HepG2 (cell line): ENCODE measurements around the gene AUTS2. TPM values are rescaled to one million over a fixed set of nuclear protein-coding genes. Genes with fewer than 3 reads are reported as not detected.

Experiments
- ATAC-seq: fragments of 200-7000 bp; cut with Tn5 transposase; 3 replicates; pipeline ENCODE4 v1.9.1; 2020; ENCODE audit warnings: mild to moderate bottlenecking, moderate library complexity
- BruUV-seq: library from RNA; stranded (reverse); fragments of 400-500 nt; replicated peaks from 2 replicates; lab custom pipeline; 2021; lab: Mats Ljungman, UMichigan
- CTCF ChIA-PET: fragments of 300-600 bp; formaldehyde crosslinking; extraction: SDS; loops from one replicate; lab custom pipeline; 2021; ENCODE audit warnings: low total read pairs, inconsistent platforms, low intra/inter-chr PET ratio; lab: Yijun Ruan, JAX
- POLR2A ChIA-PET: fragments of 350-600 bp; sonication (Branson Sonifier 250); formaldehyde crosslinking; loops from one replicate; lab custom pipeline; 2020; ENCODE audit warnings: antibody characterized with exemption, inconsistent platforms; lab: Yijun Ruan, JAX
- DNase-seq: peaks from one replicate; pipeline ENCODE4 v3.0.0-alpha.2; 2015; ENCODE audit warnings: low spot score
- FAIRE-seq: peaks from 3 replicates; lab custom pipeline; 2011; peaks lifted over from hg19 to GRCh38; lab: Jason Lieb, UNC
- H2AFZ ChIP-seq: one replicate; pipeline ENCODE4 v1.6.1; 2011; ENCODE audit warnings: low read length, inconsistent platforms
- H3K27ac ChIP-seq: fragments of 300-600 bp; 3 replicates; pipeline ENCODE4 v1.8.0; 2011; ENCODE audit warnings: mixed run types, mild to moderate bottlenecking, mixed read lengths, low read length, inconsistent platforms; ENCODE audit not compliant: insufficient read depth; ENCODE audit errors: extremely low read length
- H3K27me3 ChIP-seq, 2 experiments: fragments of 200-600 bp in 1 of 2; 2 replicates in 1 of 2; 3 replicates in 1 of 2; pipeline versions ENCODE4 v1.6.0 to v1.8.0; 2011; ENCODE audit warnings: low read length in 2 of 2, mild to moderate bottlenecking in 2 of 2, moderate library complexity in 2 of 2, inconsistent platforms in 1 of 2; ENCODE audit not compliant: insufficient read depth in 2 of 2, control insufficient read depth in 1 of 2
- H3K36me3 ChIP-seq, 2 experiments: fragments of 200-600 bp in 1 of 2; replicated peaks in 1 of 2; 2 replicates in 1 of 2; 3 replicates in 1 of 2; pipeline versions ENCODE4 v1.5.1 to v1.8.0; 2011; ENCODE audit warnings: low read length in 2 of 2, inconsistent platforms in 1 of 2; ENCODE audit not compliant: insufficient read depth in 2 of 2, control insufficient read depth in 1 of 2
- H3K4me1 ChIP-seq: 2 replicates; pipeline ENCODE4 v1.5.1; 2012; ENCODE audit warnings: low read length, inconsistent platforms; ENCODE audit not compliant: insufficient read depth
- H3K4me2 ChIP-seq: 2 replicates; pipeline ENCODE4 v1.6.0; 2011; ENCODE audit warnings: low read depth, low read length, inconsistent platforms
- H3K4me3 ChIP-seq, 3 experiments: fragments of 200-600 bp in 1 of 3; sonication (generic), shearing (Covaris generic) in 1 of 3; replicated peaks in 1 of 3; 2 replicates each; pipeline ENCODE4 v1.5.1; 2011 to 2016; ENCODE audit warnings: low read length in 3 of 3, inconsistent platforms in 2 of 3, low read depth in 2 of 3, mild to moderate bottlenecking in 2 of 3, control low read depth in 1 of 3, mixed read lengths in 1 of 3; ENCODE audit not compliant: insufficient read depth in 1 of 3
- H3K79me2 ChIP-seq: one replicate; pipeline ENCODE4 v1.6.1; 2011; ENCODE audit warnings: low read length, inconsistent platforms; ENCODE audit not compliant: insufficient read depth
- H3K9ac ChIP-seq: 2 replicates; pipeline ENCODE4 v1.6.0; 2011; ENCODE audit warnings: mild to moderate bottlenecking, low read depth, low read length, inconsistent platforms; ENCODE audit not compliant: insufficient read depth
- H3K9me3 ChIP-seq: 2 replicates; pipeline ENCODE4 v1.5.1; 2012; ENCODE audit warnings: mild to moderate bottlenecking, low read length
- H4K20me1 ChIP-seq: 2 replicates; pipeline ENCODE4 v1.6.0; 2011; ENCODE audit warnings: inconsistent platforms, mild to moderate bottlenecking, low read length, moderate library complexity; ENCODE audit not compliant: insufficient read depth
- ATAD3A ChIP-seq: sonication (generic); formaldehyde crosslinking; IDR thresholded peaks from 2 replicates; pipeline ENCODE4 v1.4.0; 2020; ENCODE audit warnings: missing genetic modification reagents
- E2F2 ChIP-seq: sonication (generic); formaldehyde crosslinking; IDR thresholded peaks from 2 replicates; pipeline ENCODE4 v1.4.0; 2020; ENCODE audit warnings: missing genetic modification reagents, borderline replicate concordance
- GTF2F1 ChIP-seq: fragments of 150-350 bp; IDR thresholded peaks from 2 replicates; pipeline ENCODE4 v1.6.1; 2014; ENCODE audit warnings: low read length
- KIAA2018 ChIP-seq: sonication (generic); formaldehyde crosslinking; IDR thresholded peaks from 2 replicates; pipeline ENCODE4 v1.5.0; 2020; ENCODE audit warnings: mild to moderate bottlenecking, missing genetic modification reagents, borderline replicate concordance
- KLF13 ChIP-seq: sonication (generic); formaldehyde crosslinking; IDR thresholded peaks from 2 replicates; pipeline ENCODE4 v1.4.0; 2020; ENCODE audit warnings: mild to moderate bottlenecking, missing genetic modification reagents
- NFYC ChIP-seq: IDR thresholded peaks from 2 replicates; pipeline ENCODE4 v1.6.1; 2016; ENCODE audit warnings: missing genetic modification reagents, missing compliant biosample characterization
- ZNF281 ChIP-seq: sonication (generic); formaldehyde crosslinking; IDR thresholded peaks from 2 replicates; pipeline ENCODE4 v1.4.0; 2020; ENCODE audit warnings: missing genetic modification reagents, borderline replicate concordance
- ZNF607 ChIP-seq: sonication (generic); formaldehyde crosslinking; IDR thresholded peaks from 2 replicates; pipeline ENCODE4 v1.5.1; 2020; ENCODE audit warnings: missing genetic modification reagents, mild to moderate bottlenecking, borderline replicate concordance
- ZNF629 ChIP-seq: sonication (generic); formaldehyde crosslinking; conservative IDR thresholded peaks from 2 replicates; pipeline ENCODE4 v1.5.0; 2020; ENCODE audit warnings: missing genetic modification reagents
- ZNF839 ChIP-seq: sonication (generic); formaldehyde crosslinking; IDR thresholded peaks from 2 replicates; pipeline ENCODE4 v1.4.0; 2020; ENCODE audit warnings: missing genetic modification reagents, mild to moderate bottlenecking, borderline replicate concordance
- WGBS: methylation state at CpG from one replicate; pipeline ENCODE4 v1.1.6; 2017; ENCODE audit warnings: low lambda C conversion rate; 5-methylcytosine and 5-hydroxymethylcytosine counted together
- in situ Hi-C: cut with HindIII; loops from 2 replicates; pipeline ENCODE4 v1.10.0; 2017; ENCODE audit warnings: low pct_unique_long_range_greater_than_20kb; ENCODE audit not compliant: extremely low pct_ligation_motif_present
- intact Hi-C: fragments of 100-400 bp; cut with micrococcal nuclease; formaldehyde crosslinking; loops from one replicate; pipeline ENCODE4 v1.10.0; 2022; ENCODE audit not compliant: unreplicated experiment
- polyA plus RNA-seq, 8 experiments: library from polyadenylated mRNA; depleted of rRNA in 3 of 8; stranded (reverse) in 7 of 8; unstranded in 1 of 8; fragments of >200 nt; fragmentation: Illumina TruSeq in 4 of 8; extraction: Trizol in 4 of 8; gene quantifications; 2 replicates each; pipeline versions ENCODE4 v1.2.1 to v1.2.3, GENCODE V29; 2011 to 2016; ENCODE audit warnings: low read depth in 4 of 8, missing spikeins in 1 of 8, mixed read lengths in 1 of 8; ENCODE audit not compliant: insufficient read depth in 1 of 8
- total RNA-seq, 5 experiments: library from RNA; depleted of rRNA; stranded (reverse); fragments of >200 nt; fragmentation: Illumina TruSeq; extraction: Trizol; gene quantifications; 2 replicates each; pipeline ENCODE4 v1.2.3, GENCODE V29; 2016; ENCODE audit warnings: low read depth in 1 of 5
- TF ChIP-seq, protein P1 (sequence below): sonication (generic); formaldehyde crosslinking; IDR thresholded peaks from 2 replicates; pipeline ENCODE4 v1.5.1; 2020; ENCODE audit warnings: missing genetic modification reagents, mild to moderate bottlenecking, borderline replicate concordance

Gene AUTS2
- total and polyA plus RNA-seq, 2 of the 13 experiments (the other 11 are each of a cell fraction or from before 2014, with no cell fraction given): 0.38 TPM; not detected in 1

DNA sequence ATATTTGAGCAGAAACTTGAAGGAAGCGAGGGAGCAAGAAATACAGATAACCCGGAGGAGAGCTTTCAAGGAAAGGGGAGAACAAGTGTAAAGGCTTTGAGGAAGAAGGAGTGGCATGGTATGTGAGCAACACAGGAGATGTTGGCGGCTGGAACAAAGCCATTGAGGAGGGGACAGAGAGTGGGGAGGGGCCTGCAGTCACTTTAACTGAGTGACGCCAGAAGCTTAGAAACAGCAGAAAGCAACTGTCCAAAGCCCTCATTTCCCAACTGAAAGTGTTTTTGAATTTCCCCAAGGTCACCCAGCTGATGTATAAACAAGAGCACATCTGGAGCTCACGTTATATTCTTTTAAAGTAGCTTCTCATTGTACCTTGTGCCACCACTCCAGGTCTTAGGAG lies 19.1 kb downstream of the AUTS2 start:
- 21% methylated on average over 5 of the region's 5 CpGs for WGBS
- Histone ChIP-seq H3K27me3 (no peaks in the 10 kb centered on the region), H2AFZ (no peak overlapping the region), H3K79me2 (no peaks in the 10 kb centered on the region), H3K4me1 (no peaks in the 10 kb centered on the region), H3K27ac (no peak overlapping the region), H3K4me3 (no peak overlapping the region), H4K20me1 (no peaks in the 10 kb centered on the region), H3K36me3 (no peaks in the 10 kb centered on the region), H3K4me2 (no peak overlapping the region), H3K9me3 (no peaks in the 10 kb centered on the region), H3K9ac (no peak overlapping the region)
- ChIA-PET POLR2A (no interaction called here), CTCF (no interaction called here)
- BruUV-seq: no TSS peak
- intact Hi-C loops (no loop called here), in situ Hi-C loops (no loop called here)
- FAIRE-seq (no peak), DNase-seq (no peak), ATAC-seq (no peak)
- no peak for TF ChIP-seq KLF13
- no peak for TF ChIP-seq E2F2 (CRISPR knock-in tag)
- TF ChIP-seq, protein P1, sequence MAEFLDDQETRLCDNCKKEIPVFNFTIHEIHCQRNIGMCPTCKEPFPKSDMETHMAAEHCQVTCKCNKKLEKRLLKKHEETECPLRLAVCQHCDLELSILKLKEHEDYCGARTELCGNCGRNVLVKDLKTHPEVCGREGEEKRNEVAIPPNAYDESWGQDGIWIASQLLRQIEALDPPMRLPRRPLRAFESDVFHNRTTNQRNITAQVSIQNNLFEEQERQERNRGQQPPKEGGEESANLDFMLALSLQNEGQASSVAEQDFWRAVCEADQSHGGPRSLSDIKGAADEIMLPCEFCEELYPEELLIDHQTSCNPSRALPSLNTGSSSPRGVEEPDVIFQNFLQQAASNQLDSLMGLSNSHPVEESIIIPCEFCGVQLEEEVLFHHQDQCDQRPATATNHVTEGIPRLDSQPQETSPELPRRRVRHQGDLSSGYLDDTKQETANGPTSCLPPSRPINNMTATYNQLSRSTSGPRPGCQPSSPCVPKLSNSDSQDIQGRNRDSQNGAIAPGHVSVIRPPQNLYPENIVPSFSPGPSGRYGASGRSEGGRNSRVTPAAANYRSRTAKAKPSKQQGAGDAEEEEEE (CRISPR knock-in tag): no peak
- no peak for TF ChIP-seq ZNF629
- no peak for TF ChIP-seq NFYC (CRISPR knock-in tag)
- TF ChIP-seq ATAD3A (CRISPR knock-in tag): no peak
- no peak for TF ChIP-seq ZNF839
- TF ChIP-seq KIAA2018 (CRISPR knock-in tag): no peak
- TF ChIP-seq ZNF281 (CRISPR knock-in tag): no peak
- TF ChIP-seq ZNF607 (CRISPR knock-in tag): no peak
- TF ChIP-seq GTF2F1: no peak
